Non-pigmented ciliary epithelial cell (primary cell): Measurements from ENCODE around the gene GRP.
A peak's percentile ranks its signal among the peaks of the same experiment; 100 is the strongest.
"Not testable (repeated sequence)": the region's sequence is repeated elsewhere in the genome, so short reads cannot be mapped to it uniquely, and the experiment has no call there.

Experiments used
- DNase-seq: peaks from one replicate; pipeline ENCODE4 v3.0.0-alpha.2; 2010; ENCODE audit warnings: low read depth

The GRP gene

GRCh38 chr18:59229191-59229590 lies 9.2 kb downstream of the GRP start:
- no peak for DNase-seq

GRCh38 chr18:59229701-59230443 lies 9.9 kb downstream of the GRP start:
- DNase-seq = no peak

GRCh38 chr18:59231114-59231513 lies 11.2 kb downstream of the GRP start:
- no peak for DNase-seq

DNA sequence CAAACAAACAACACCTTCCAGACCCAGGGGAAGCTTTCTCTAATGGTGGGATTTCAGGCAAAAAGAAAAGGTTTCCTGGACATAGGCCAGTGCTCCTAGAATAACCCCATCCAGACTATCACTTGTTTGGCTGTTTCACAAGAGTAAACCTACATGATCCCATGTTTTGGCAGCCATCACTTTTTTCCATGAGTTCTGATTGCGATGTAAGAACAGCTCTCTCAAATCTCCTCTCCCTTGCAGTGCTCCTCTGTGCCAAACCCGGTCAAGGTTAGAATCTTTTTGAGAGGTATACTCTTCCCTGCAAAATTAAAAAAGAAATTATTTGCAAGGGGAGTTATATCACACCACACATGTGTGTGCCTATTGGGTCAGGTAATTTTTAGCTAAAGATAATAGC lies 11.9 kb downstream of the GRP start:
- DNase-seq = no peak

- no peak for DNase-seq
These were observed 12.5 kb downstream of the GRP start for GRCh38 chr18:59232309-59233016.

GRCh38 chr18:59233017-59233410 lies 13.1 kb downstream of the GRP start:
- no peak for DNase-seq

GRCh38 chr18:59238385-59238784 lies 18.4 kb downstream of the GRP start:
- no peak for DNase-seq

DNA sequence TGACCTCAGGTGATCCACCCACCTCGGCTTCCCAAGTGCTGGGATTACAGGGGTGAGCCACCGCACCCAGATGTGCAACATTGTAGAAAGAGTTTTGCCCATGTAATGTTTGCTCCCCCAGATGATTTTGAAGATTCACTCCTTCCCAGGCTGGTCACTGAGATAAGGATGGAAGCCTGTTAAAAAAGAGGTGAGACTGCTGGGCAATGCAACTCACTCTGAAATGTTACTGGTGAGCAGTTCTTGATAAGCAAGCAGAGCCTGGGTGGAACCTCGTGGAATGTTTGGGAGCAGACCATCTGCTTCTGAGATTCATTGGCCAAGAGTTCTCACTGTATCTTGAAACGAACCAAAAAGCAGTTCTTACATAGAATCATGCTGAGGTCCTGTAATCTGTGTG lies 19.7 kb downstream of the GRP start:
- no peak for DNase-seq

- DNase-seq = no peak
These were observed 22.9 kb downstream of the GRP start for GRCh38 chr18:59242906-59243305.

DNA sequence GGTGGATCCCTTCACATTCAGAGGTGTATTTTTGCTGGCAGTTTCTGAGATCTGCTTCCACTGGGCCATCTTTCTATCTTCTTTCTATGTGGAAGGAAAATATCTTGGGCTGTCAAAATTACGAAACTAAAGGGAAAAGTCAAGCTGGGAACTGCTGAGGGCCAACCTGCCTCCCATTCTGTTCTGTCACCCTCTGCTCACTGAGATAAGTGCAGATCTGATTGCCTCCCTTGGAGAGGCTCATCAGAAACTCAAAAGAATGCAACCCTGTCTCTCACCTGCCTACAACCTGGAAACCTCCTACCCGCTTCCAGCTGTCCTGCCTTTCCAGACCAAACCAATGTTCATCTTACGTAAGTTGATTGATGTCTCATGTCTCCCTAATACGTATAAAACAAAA lies 26.8 kb downstream of the GRP start:
- no peak for DNase-seq

- DNase-seq = peak; percentile 53
These were observed 29.3 kb downstream of the GRP start for GRCh38 chr18:59249199-59249774.

DNA sequence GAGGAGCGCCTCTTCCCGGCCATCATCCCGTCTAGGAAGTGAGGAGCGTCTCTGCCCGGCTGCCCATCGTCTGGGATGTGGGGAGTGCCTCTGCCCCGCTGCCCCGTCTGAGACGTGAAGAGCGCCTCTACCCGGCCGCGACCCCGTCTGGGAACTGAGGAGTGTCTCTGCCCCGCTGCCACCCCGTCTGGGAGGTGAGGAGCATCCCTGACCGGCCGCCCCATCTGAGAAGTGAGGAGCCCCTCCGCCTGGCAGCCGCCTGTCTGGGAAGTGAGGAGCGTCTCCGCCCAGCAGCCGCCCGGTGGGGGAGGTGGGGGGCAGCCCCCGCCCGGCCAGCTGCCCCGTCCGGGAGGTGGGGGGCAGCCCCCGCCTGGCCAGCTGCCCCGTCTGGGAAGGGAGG lies 35.5 kb downstream of the GRP start:
- DNase-seq = not testable (repeated sequence)

GRCh38 chr18:59261842-59262241 lies 41.9 kb downstream of the GRP start:
- DNase-seq = not testable (repeated sequence)

GRCh38 chr18:59262243-59262642 lies 42.3 kb downstream of the GRP start:
- not testable (repeated sequence) for DNase-seq

- DNase-seq = no peak
These were observed 43.7 kb downstream of the GRP start for GRCh38 chr18:59263661-59264060.

- no peak for DNase-seq
These were observed 44.2 kb downstream of the GRP start for GRCh38 chr18:59264121-59264571.

DNA sequence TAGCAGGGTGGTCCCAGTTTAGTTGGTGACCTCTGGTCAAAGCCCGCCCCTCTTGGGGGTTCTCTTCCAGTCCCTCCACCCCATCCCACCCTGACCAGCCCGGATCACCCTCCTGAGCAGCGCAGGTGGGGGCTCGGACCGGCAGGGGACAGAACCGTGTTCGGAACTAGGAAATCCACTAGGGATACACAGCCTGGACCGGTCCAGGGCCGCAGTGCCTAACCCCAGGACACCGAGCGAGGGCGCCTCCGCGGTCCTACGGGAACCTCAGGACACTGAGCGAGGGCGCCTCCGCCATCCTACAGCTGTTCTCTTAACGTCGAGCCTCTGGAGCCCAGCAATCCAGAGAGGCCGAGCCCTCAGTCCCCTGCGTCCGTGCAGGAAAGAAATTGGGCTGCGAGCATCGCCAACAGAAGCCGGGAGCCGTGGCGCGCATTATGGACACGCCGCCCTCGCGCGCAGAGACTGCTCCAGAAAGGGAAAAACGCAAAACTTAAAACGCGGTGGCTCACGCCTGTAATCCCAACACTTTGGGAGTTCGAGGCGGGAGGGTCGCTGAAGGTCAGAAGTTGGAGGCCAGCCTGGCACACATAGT lies 44.8 kb downstream of the GRP start:
- no peak for DNase-seq

DNA sequence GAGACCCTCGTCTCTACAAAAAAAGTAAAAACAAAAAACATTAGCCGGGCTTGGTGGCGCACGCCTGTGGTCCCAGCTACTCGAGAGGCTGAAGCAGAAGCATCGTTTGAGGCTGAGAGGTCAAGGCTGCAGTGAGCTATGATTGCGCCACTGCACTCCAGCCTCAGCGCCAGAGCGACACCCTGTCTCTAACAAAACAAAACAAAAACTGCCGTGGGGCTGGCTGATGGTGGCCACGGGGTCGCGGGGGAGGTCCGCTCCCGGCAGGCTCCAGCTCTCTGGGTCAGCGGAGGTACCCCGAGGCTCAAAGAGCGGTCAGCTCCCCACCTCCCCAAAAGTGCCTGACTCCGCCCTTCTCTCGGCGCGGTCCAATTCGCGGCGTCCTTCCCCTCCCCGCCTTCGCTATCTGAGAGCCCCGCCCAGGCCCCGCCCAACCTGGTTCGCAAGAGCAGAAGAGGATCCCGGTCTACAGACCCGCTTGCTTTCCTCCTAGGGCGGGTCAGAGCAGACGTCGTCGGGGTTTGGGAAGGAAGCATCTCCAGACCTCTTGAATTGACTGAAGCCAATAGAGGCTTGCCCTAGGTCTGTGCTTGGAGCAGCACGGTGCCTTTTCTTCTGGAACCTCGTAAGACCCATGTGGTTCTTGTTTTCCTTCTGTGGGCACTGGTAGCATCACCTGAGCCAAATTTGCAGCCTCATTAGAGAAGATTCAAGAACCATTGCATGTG lies 45.5 kb downstream of the GRP start:
- no peak for DNase-seq

DNA sequence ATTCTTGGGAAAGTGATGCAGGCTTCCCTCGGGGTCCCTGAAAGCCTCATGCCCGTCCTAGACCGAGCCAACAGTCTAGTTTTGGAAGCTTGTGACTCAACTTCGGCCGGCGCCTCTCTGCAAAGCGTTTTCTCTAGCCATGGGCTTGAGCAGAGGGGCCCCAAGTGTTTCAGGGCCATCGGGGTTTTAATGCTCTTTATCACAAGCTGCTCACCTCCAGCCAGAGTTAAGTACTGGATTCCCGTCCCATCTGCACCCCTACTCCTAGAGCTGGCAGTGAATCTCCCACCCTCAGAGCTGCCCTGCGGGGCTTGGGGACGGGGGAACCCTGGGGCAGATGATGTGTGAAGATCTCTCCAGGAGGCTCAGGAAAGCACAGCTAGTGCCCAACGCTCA lies 46.0 kb downstream of the GRP start:
- no peak for DNase-seq

GRCh38 chr18:59266459-59266858 lies 46.5 kb downstream of the GRP start:
- DNase-seq = no peak

GRCh38 chr18:59266886-59267502 lies 47.0 kb downstream of the GRP start:
- no peak for DNase-seq
